ENCODE results near the gene TCEANC2. TPM values are rescaled to one million over a fixed set of nuclear protein-coding genes. Genes with fewer than 3 reads are reported as not detected.
"Not testable (repeated sequence)": the region's sequence is repeated elsewhere in the genome, so short reads cannot be mapped to it uniquely, and the experiment has no call there.

Gene TCEANC2
- total RNA-seq, 4 donors from 2014 or later, result 2.6 to 9.5 (median 7.0) TPM

DNA sequence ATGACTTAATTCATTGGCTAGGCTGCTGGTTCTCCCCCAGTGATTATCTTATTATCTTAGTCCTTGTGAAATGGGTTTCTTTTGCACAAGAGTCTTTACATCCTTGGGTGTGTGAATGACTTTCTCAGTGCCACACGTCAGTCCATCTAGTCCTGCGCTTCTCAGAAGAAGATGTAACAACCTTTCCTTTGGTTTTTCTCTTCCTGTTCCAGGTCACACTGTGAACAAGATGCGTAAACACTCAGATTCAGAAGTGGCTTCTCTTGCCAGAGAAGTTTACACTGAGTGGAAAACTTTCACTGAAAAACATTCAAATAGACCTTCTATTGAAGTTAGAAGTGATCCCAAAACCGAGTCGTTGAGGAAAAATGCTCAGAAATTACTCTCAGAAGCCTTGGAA is 35.0 kb downstream of the TCEANC2 start:
- no peaks in the 10 kb centered on the region for H3K4me1 ChIP-seq
- H3K27me3 ChIP-seq, result no peaks in the 10 kb centered on the region
- DNase-seq (no peak), ATAC-seq (no peak)
- peaks cover 0 to 6% of the 10 kb centered on the region in 2 donors for H3K36me3 ChIP-seq
- TF ChIP-seq POLR2A (IDR thresholded peaks at IDR 0.05), result no peak
- TF ChIP-seq, protein P1, sequence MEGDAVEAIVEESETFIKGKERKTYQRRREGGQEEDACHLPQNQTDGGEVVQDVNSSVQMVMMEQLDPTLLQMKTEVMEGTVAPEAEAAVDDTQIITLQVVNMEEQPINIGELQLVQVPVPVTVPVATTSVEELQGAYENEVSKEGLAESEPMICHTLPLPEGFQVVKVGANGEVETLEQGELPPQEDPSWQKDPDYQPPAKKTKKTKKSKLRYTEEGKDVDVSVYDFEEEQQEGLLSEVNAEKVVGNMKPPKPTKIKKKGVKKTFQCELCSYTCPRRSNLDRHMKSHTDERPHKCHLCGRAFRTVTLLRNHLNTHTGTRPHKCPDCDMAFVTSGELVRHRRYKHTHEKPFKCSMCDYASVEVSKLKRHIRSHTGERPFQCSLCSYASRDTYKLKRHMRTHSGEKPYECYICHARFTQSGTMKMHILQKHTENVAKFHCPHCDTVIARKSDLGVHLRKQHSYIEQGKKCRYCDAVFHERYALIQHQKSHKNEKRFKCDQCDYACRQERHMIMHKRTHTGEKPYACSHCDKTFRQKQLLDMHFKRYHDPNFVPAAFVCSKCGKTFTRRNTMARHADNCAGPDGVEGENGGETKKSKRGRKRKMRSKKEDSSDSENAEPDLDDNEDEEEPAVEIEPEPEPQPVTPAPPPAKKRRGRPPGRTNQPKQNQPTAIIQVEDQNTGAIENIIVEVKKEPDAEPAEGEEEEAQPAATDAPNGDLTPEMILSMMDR (IDR thresholded peaks at IDR 0.05 in 4 of 5, conservative IDR thresholded peaks at IDR 0.05 in 1 of 5), result no peak
- H3K27ac ChIP-seq, result no peak overlapping the region
- intact Hi-C loops (cut with DNase I; ENCODE audit: low total_unique reads), result no loop called here
- H3K4me3 ChIP-seq, result no peak overlapping the region
- no peaks in the 10 kb centered on the region for H3K9me3 ChIP-seq
- in situ Hi-C loops (cut with MboI; ENCODE audit: low sequenced_read_pairs in 4 of 4), result no loop called here

DNA sequence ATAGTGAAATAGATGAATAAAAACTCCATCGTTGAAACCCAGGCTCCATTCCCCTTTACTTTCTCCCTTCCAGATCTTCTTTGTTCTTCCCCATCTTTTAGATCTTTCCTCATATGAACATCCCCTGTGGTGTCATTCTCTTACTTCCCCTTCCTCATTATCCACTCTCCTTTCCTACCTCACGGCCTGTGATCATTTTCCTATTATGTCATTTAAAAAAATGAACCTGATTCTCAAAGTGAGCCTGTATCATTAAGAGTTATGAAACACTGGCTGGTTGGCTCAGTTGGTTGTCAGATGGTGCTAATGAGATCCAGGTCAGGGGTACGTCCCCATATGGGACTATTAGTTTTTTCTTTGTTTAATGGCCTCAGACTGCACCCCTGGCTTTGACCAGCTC is 38.3 kb downstream of the TCEANC2 start:
- no peaks in the 10 kb centered on the region for H3K27me3 ChIP-seq
- DNase-seq, result no peak
- no peak for TF ChIP-seq POLR2A (IDR thresholded peaks at IDR 0.05)
- TF ChIP-seq, protein P1 (IDR thresholded peaks at IDR 0.05 in 4 of 5, conservative IDR thresholded peaks at IDR 0.05 in 1 of 5), result no peak
- intact Hi-C loops (cut with DNase I; ENCODE audit: low total_unique reads) (no loop called here), in situ Hi-C loops (cut with MboI; ENCODE audit: low sequenced_read_pairs in 4 of 4) (no loop called here)
- no peaks in the 10 kb centered on the region for H3K4me1 ChIP-seq
- H3K4me3 ChIP-seq, result no peak overlapping the region
- no peaks in the 10 kb centered on the region for H3K9me3 ChIP-seq
- ATAC-seq, result no peak
- H3K27ac ChIP-seq, result no peak overlapping the region
- H3K36me3 ChIP-seq, result peaks cover 0 to 6% of the 10 kb centered on the region in 2 donors

DNA sequence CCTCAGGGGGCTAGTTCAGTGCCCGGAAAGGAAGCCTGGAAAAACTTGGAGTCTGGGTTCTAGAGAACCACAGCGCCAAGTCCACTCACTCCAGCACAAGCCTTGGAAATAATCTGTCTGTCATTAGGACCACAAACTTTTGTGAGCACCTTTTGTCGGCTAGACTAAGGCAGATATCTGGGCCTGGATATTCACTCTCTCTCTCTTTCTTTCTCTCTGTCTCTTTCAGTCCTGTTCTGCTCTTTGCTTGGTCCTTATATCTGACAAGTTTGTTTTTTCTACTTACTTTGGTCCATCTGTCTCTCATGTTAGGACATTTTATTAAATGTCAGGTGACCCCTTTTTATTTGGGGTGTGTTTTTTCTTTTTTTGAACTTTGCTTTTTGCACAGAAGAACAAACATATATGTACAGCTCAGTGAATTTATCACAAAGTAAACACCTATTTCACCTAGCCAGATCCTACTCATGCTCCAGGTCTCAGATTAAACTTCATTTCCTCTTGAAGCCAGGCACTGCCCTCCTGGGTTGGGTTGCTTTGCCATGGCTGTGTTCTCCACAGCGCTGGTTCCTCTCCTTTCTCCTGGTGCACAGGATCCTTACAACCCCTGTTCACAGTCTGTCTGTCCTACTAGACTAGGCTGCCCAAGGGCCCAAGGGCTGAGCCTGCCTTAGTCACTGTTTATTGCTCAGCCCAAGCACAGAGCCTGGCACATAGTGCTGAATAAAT is 40.8 kb downstream of the TCEANC2 start:
- H3K9me3 ChIP-seq, result no peaks in the 10 kb centered on the region
- H3K27ac ChIP-seq, result no peak overlapping the region
- H3K36me3 ChIP-seq, result peaks cover 0 to 6% of the 10 kb centered on the region in 2 donors
- ATAC-seq (no peak), DNase-seq (no peak)
- TF ChIP-seq, protein P1 (IDR thresholded peaks at IDR 0.05 in 4 of 5, conservative IDR thresholded peaks at IDR 0.05 in 1 of 5), result no peak
- TF ChIP-seq POLR2A (IDR thresholded peaks at IDR 0.05), result no peak
- no peaks in the 10 kb centered on the region for H3K4me1 ChIP-seq
- no peaks in the 10 kb centered on the region for H3K27me3 ChIP-seq
- in situ Hi-C loops (cut with MboI; ENCODE audit: low sequenced_read_pairs in 4 of 4) (no loop called here), intact Hi-C loops (cut with DNase I; ENCODE audit: low total_unique reads) (no loop called here)
- H3K4me3 ChIP-seq, result no peak overlapping the region

DNA sequence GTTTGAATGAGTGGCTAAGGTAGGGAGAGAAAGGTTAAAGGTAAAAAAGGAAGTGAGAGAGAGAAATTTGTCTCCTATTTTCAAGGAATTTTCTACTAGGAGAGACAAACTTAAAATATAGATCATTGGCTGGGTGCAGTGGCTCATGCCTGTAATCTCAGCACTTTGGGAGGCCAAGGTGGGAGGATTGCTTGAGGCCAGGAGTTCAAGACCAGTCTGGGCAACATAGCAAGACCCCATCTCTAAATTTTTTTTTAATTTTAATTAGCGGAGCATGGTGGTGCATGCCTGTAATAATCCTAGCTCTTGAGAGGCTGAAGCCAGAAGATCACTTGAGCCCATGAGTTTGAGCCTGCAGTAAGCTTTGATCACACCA is 41.3 kb downstream of the TCEANC2 start:
- H3K27ac ChIP-seq; DNase-seq; H3K9me3 ChIP-seq; intact Hi-C loops (cut with DNase I; ENCODE audit: low total_unique reads); in situ Hi-C loops (cut with MboI; ENCODE audit: low sequenced_read_pairs in 4 of 4); H3K4me1 ChIP-seq; ATAC-seq; H3K27me3 ChIP-seq; H3K36me3 ChIP-seq; H3K4me3 ChIP-seq: not testable (repeated sequence)

DNA sequence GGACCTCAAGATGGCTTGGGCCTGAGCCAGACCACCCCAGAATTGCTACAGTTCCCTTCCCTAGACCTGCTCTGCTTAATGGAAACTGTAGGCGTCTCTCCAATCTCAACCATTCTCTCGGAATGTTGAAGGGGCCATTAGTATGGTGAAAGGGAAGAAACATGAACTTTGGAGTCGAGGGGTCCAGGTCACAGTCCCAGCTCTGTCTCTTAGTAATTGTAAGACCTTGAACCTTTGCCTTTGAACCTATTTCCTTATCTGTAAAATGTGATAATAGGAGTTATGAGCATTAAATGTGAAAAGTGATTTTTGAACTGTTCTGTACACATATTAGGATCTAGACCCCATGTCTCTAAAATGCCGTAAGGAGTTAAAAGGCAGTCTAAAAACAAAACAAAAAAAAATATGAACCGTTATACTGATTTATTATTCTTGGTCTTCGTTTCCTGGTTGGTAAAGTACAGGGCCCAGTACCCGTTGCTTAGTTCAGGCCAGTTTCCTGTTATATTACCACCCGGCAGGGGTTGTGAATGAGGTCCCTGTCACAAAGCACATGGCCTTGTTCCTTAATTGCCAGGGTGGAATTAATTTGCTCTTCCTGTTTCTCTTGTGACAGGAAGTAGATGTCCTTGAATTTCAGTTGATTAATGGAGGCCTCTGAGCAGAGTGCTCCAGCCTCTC is 42.3 kb downstream of the TCEANC2 start:
- Histone ChIP-seq H3K27ac (peak overlapping the region in 2 of 4 donors; percentile 32 to 39), H3K4me1 (no peaks in the 10 kb centered on the region), H3K4me3 (no peak overlapping the region), H3K36me3 (no peaks in the 10 kb centered on the region), H3K27me3 (no peaks in the 10 kb centered on the region), H3K9me3 (no peaks in the 10 kb centered on the region)
- intact Hi-C loops (cut with DNase I; ENCODE audit: low total_unique reads) (no loop called here), in situ Hi-C loops (cut with MboI; ENCODE audit: low sequenced_read_pairs in 4 of 4) (no loop called here)
- no peak for TF ChIP-seq POLR2A (IDR thresholded peaks at IDR 0.05)
- TF ChIP-seq, protein P1 (IDR thresholded peaks at IDR 0.05 in 4 of 5, conservative IDR thresholded peaks at IDR 0.05 in 1 of 5), result no peak
- ATAC-seq (peak in 1 of 2 donors; percentile 24), DNase-seq (no peak)
